ENCODE measurements around the gene WFIKKN1.

Gene WFIKKN1

GRCh38 chr16:683396-684070 is 52.7 kb downstream of the WFIKKN1 start:
- no peak for TF ChIP-seq CTCF (IDR thresholded peaks at IDR 0.05; ENCODE audit: low read depth, low read length)
- DNase-seq (ENCODE audit: extremely low read depth, low read depth): no peak

All from AG09319 (cell line).